B cell (primary cell): Measurements from ENCODE around the gene LIMK2. TPM values are rescaled to one million over a fixed set of nuclear protein-coding genes. Genes with fewer than 3 reads are reported as not detected.

Experiments used
- ATAC-seq: fragments of 200-7000 bp; cut with Tn5 transposase; one replicate; pipeline ENCODE4 v1.10.0; 2021; ENCODE audit warnings: low read depth, mild to moderate bottlenecking, moderate number of reproducible peaks, moderate library complexity
- CTCF ChIA-PET: fragments of 350-600 bp; sonication (Branson Sonifier 250); formaldehyde crosslinking; loops from one replicate; lab custom pipeline; 2021; ENCODE audit warnings: antibody characterized with exemption, inconsistent platforms; lab: Charles Lee
- POLR2A ChIA-PET: fragments of 350-600 bp; sonication (Branson Sonifier 250); formaldehyde crosslinking; loops from one replicate; lab custom pipeline; 2021; ENCODE audit warnings: antibody characterized with exemption; lab: Charles Lee
- DNase-seq: peaks from one replicate; pipeline ENCODE4 v3.0.0; 2013
- H2AFZ ChIP-seq: 2 replicates; pipeline ENCODE4 v1.6.1; 2012; ENCODE audit warnings: mild to moderate bottlenecking, low read depth, low read length; ENCODE audit not compliant: insufficient read depth, poor library complexity, severe bottlenecking
- H3K27ac ChIP-seq, 2 donors: 1 replicate in 1 of 2; 2 replicates in 1 of 2; pipeline ENCODE4 v1.5.1; 2012 to 2013; ENCODE audit warnings: low read length in 2 of 2, mild to moderate bottlenecking in 2 of 2, moderate library complexity in 1 of 2
- H3K27me3 ChIP-seq, 4 experiments: fragments of 200-600 bp in 1 of 4; sonication (generic) in 1 of 4; replicated peaks in 1 of 4; 1 replicate in 2 of 4; 2 replicates in 2 of 4; pipeline versions ENCODE4 v1.6.1 to v1.7.0; 2013 to 2016; ENCODE audit warnings: low read length in 3 of 4, mild to moderate bottlenecking in 2 of 4, mixed read lengths in 1 of 4, moderate library complexity in 1 of 4; ENCODE audit not compliant: insufficient read depth in 4 of 4, control insufficient read depth in 3 of 4; ENCODE audit errors: control extremely low read depth in 1 of 4
- H3K36me3 ChIP-seq, 2 experiments: replicated peaks in 1 of 2; 1 replicate in 1 of 2; 2 replicates in 1 of 2; pipeline versions ENCODE4 v1.6.1 to v1.7.1; 2013; ENCODE audit warnings: low read length in 1 of 2; ENCODE audit not compliant: insufficient read depth in 2 of 2, control insufficient read depth in 1 of 2; ENCODE audit errors: control extremely low read depth in 1 of 2, extremely low read depth in 1 of 2
- H3K4me1 ChIP-seq, 2 donors: fragments of 200-600 bp in 1 of 2; sonication (generic) in 1 of 2; 1 replicate in 1 of 2; 2 replicates in 1 of 2; pipeline versions ENCODE4 v1.5.1 to v1.6.1; 2013 to 2017; ENCODE audit warnings: low read length in 2 of 2; ENCODE audit not compliant: control insufficient read depth in 2 of 2, insufficient read depth in 2 of 2
- H3K4me2 ChIP-seq: replicated peaks from 2 replicates; pipeline ENCODE3; 2012; ENCODE audit warnings: mild to moderate bottlenecking, low read depth, low read length; ENCODE audit not compliant: poor library complexity, severe bottlenecking
- H3K4me3 ChIP-seq, 5 experiments: fragments of 200-600 bp in 1 of 5; sonication (generic) in 1 of 5; 1 replicate in 3 of 5; 2 replicates in 2 of 5; pipeline versions ENCODE4 v1.5.1 to v1.7.0; 2011 to 2016; ENCODE audit warnings: low read length in 4 of 5, mild to moderate bottlenecking in 4 of 5, low read depth in 2 of 5, control low read depth in 1 of 5, moderate library complexity in 1 of 5; ENCODE audit not compliant: insufficient read depth in 1 of 5; ENCODE audit errors: control extremely low read depth in 1 of 5, extremely low read depth in 1 of 5
- H3K79me2 ChIP-seq: fragments of 200-600 bp; sonication (generic); one replicate; pipeline ENCODE4 v1.6.0; 2016; ENCODE audit warnings: low read length; ENCODE audit not compliant: control insufficient read depth, insufficient read depth
- H3K9ac ChIP-seq: fragments of 200-600 bp; sonication (generic); 2 replicates; pipeline ENCODE4 v1.6.1; 2017; ENCODE audit warnings: mild to moderate bottlenecking, low read length, moderate library complexity
- H3K9me3 ChIP-seq, 3 donors: one replicate each; pipeline versions ENCODE4 v1.6.1 to v1.7.1; 2013; ENCODE audit warnings: low read length in 2 of 3; ENCODE audit not compliant: control insufficient read depth in 2 of 3, insufficient read depth in 1 of 3; ENCODE audit errors: control extremely low read depth in 1 of 3
- H4K20me1 ChIP-seq: 2 replicates; pipeline ENCODE4 v1.6.0; 2012; ENCODE audit warnings: mild to moderate bottlenecking, low read length; ENCODE audit not compliant: insufficient read depth, control insufficient read depth, poor library complexity, severe bottlenecking
- H3K27ac Mint-ChIP-seq: one replicate; pipeline ENCODE4 v1.8.0; 2021; ENCODE audit warnings: mixed read lengths
- H3K27me3 Mint-ChIP-seq: one replicate; pipeline ENCODE4 v1.8.0; 2021; ENCODE audit warnings: mixed read lengths
- H3K4me1 Mint-ChIP-seq: one replicate; pipeline ENCODE4 v1.8.0; 2021; ENCODE audit warnings: mixed read lengths
- H3K4me3 Mint-ChIP-seq: one replicate; pipeline ENCODE4 v1.8.0; 2021; ENCODE audit warnings: mixed read lengths
- H3K9me3 Mint-ChIP-seq: one replicate; pipeline ENCODE4 v1.8.0; 2022; ENCODE audit warnings: mixed read lengths; ENCODE audit not compliant: insufficient read depth
- EZH2 ChIP-seq: IDR thresholded peaks from 2 replicates; pipeline ENCODE4 v1.6.1; 2012; ENCODE audit warnings: borderline replicate concordance, low read depth, mild to moderate bottlenecking, moderate library complexity, low read length; ENCODE audit not compliant: insufficient read depth, poor library complexity, severe bottlenecking
- WGBS: methylation state at CpG from one replicate; pipeline ENCODE4 v1.1.5; 2013; ENCODE audit warnings: missing lambda C conversion rate; ENCODE audit not compliant: insufficient coverage; 5-methylcytosine and 5-hydroxymethylcytosine counted together
- intact Hi-C: fragments of 100-400 bp; cut with micrococcal nuclease; formaldehyde crosslinking; loops from one replicate; pipeline ENCODE4 v1.10.0; 2022
- polyA plus RNA-seq: library from polyadenylated mRNA; depleted of rRNA; stranded (reverse); fragments of >200 nt; gene quantifications from 2 replicates; pipeline ENCODE4 v1.2.3, GENCODE V29; 2012
- total RNA-seq, 2 donors: library from RNA; stranded (reverse); fragments of 120-200 nt in 1 of 2; gene quantifications; 1 replicate in 1 of 2; 2 replicates in 1 of 2; pipeline versions ENCODE4 v1.2.3 to v1.2.4, GENCODE V29; 2013 to 2022
- TF ChIP-seq, protein P1 (sequence below): fragments of 200-600 bp; IDR thresholded peaks from one replicate; pipeline ENCODE4 v1.8.0; 2022; ENCODE audit warnings: antibody characterized with exemption, mild to moderate bottlenecking

LIMK2 gene
- total and polyA plus RNA-seq, 2 donors (not counting 1 experiment from before 2014, with no cell fraction given): 6.8 to 20.2 TPM

DNA sequence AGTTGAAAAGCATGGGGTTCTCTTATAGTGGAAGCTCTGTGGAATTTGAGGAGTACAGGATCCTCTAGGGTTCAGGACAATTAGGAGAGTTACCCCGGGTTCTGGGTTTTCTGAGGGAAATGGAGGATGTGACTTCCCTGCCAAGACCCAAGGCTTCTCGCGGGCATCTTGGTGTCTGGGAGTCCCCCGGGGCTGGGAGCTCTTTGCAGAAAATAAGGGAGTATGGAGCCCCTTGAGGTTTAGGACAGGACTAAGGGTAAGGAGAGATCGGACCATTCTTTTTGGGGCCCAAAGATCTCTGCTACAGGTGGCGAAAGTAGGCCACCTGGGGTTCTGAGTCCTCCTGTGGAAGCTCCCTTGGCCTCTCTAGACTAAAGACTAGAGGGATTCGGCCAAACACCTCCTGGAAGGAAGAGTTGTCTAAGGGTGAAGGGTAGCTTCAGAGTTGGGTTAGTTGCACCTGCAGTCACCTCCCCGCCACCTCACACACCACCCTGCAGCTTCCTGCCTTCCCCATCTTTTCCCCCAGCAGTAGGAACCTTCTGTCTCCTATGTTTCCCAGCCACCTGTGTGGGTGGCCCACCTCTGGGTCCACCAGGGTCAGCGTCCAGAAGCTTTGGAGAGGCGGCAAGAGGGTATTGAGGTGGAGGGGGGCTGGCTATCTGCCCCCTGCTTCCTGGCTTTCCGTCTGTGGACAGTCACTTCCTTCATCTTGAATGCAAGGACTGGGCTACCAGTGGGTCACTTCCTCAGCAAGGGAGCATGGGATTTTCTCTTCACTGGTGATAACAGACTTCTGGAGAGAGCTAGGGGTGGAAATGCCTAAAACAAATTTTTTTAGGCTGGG, 908 bp downstream of the LIMK2 start:
- Histone ChIP-seq H3K27me3 (no peaks in the 10 kb centered on the region), H3K27ac (peak overlapping the region in 1 of 2 donors; percentile 81), H4K20me1 (no peaks in the 10 kb centered on the region), H3K4me1 (peaks cover 23 to 29% of the 10 kb centered on the region in 2 donors), H3K4me2 (peak overlapping the region; percentile 97), H3K9me3 (no peaks in the 10 kb centered on the region), H3K9ac (peak overlapping the region; percentile 92), H3K4me3 (peak overlapping the region; percentile 76 to 97 (median 80)), H3K36me3 (peaks cover 0 to 1% of the 10 kb centered on the region in 2 experiments), H3K79me2 (peaks cover 40% of the 10 kb centered on the region), H2AFZ (peak overlapping the region; percentile 98)
- Mint-ChIP-seq H3K4me3 (peak overlapping the region; percentile 89), H3K27ac (peak overlapping the region; percentile 20), H3K9me3 (no peaks in the 10 kb centered on the region), H3K27me3 (no peaks in the 10 kb centered on the region), H3K4me1 (peaks cover 40% of the 10 kb centered on the region)
- WGBS: 27% methylated on average over 9 of the region's 11 CpGs
- no peak for TF ChIP-seq EZH2
- TF ChIP-seq, protein P1, sequence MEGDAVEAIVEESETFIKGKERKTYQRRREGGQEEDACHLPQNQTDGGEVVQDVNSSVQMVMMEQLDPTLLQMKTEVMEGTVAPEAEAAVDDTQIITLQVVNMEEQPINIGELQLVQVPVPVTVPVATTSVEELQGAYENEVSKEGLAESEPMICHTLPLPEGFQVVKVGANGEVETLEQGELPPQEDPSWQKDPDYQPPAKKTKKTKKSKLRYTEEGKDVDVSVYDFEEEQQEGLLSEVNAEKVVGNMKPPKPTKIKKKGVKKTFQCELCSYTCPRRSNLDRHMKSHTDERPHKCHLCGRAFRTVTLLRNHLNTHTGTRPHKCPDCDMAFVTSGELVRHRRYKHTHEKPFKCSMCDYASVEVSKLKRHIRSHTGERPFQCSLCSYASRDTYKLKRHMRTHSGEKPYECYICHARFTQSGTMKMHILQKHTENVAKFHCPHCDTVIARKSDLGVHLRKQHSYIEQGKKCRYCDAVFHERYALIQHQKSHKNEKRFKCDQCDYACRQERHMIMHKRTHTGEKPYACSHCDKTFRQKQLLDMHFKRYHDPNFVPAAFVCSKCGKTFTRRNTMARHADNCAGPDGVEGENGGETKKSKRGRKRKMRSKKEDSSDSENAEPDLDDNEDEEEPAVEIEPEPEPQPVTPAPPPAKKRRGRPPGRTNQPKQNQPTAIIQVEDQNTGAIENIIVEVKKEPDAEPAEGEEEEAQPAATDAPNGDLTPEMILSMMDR: no peak
- POLR2A ChIA-PET: interaction anchor here (0.6 kb wide), 1 partner anchor 104 kb away, joined by 3 read pairs; no protein-coding TSS in a partner anchor
- DNase-seq: peak; percentile 31
- intact Hi-C loops: loop anchor here (1.0 to 10.0 kb wide), 12 partner anchors 9 to 732 kb away; partner anchors contain the start of genes DRG1, EIF4ENIF1, MORC2 and RNF185
- CTCF ChIA-PET: interaction anchor here (0.5 to 7.3 kb wide), 15 partner anchors 8 to 578 kb away, joined by 3 to 102 read pairs (median 6); partner anchors contain the start of genes PIK3IP1 and SLC35E4
- ATAC-seq: no peak
